Suprapubic skin (tissue), 4 donors: ENCODE data around the gene ZSWIM3.
"Not testable (repeated sequence)": the region's sequence is repeated elsewhere in the genome, so short reads cannot be mapped to it uniquely, and the experiment has no call there.

Source experiments
- CTCF ChIP-seq, 2 donors: fragments of 200-600 bp in 1 of 2; fragments of 450-650 bp in 1 of 2; sonication (generic) in 1 of 2; IDR thresholded peaks; one replicate each; pipeline ENCODE4 v1.5.1; 2016 to 2019; ENCODE audit warnings: antibody characterized with exemption in 2 of 2, mild to moderate bottlenecking in 1 of 2, moderate library complexity in 1 of 2
- EP300 ChIP-seq: sonication (generic); formaldehyde crosslinking; IDR thresholded peaks from one replicate; pipeline ENCODE4 v1.6.1; 2017; ENCODE audit warnings: antibody characterized with exemption
- POLR2A ChIP-seq, 2 donors: fragments of 450-650 bp; IDR thresholded peaks; one replicate each; pipeline ENCODE4 v1.6.1; 2017; ENCODE audit warnings: antibody characterized with exemption in 2 of 2, mild to moderate bottlenecking in 2 of 2, moderate library complexity in 2 of 2
- POLR2AphosphoS5 ChIP-seq, 3 donors: sonication (generic); formaldehyde crosslinking; IDR thresholded peaks; one replicate each; pipeline ENCODE4 v1.6.1; 2017; ENCODE audit warnings: antibody characterized with exemption in 3 of 3

GRCh38 chr20:45901332-45901731, 43.9 kb downstream of the ZSWIM3 start:
- not testable (repeated sequence) for TF ChIP-seq CTCF (IDR thresholded peaks at IDR 0.05); POLR2A (IDR thresholded peaks at IDR 0.05); POLR2AphosphoS5 (IDR thresholded peaks at IDR 0.05); EP300
